Right atrium auricular region (tissue), 2 donors: ENCODE results near the gene RAD51B. TPM values are rescaled to one million over a fixed set of nuclear protein-coding genes. Genes with fewer than 3 reads are reported as not detected.

Source experiments
- DNase-seq: peaks from one replicate; pipeline ENCODE4 v3.0.0-alpha.2; 2019; ENCODE audit warnings: low spot score
- H3K27ac ChIP-seq, 2 donors: fragments of 200-600 bp; sonication (generic); 1 replicate in 1 of 2; 2 replicates in 1 of 2; pipeline ENCODE4 v1.5.1; 2016 to 2019
- H3K27me3 ChIP-seq, 2 donors: fragments of 200-600 bp; sonication (generic); one replicate each; pipeline versions ENCODE4 v1.5.1 to v1.6.0; 2017 to 2019
- H3K36me3 ChIP-seq: fragments of 200-600 bp; sonication (generic); one replicate; pipeline ENCODE4 v1.5.1; 2016
- H3K4me1 ChIP-seq, 2 donors: fragments of 200-600 bp; sonication (generic); one replicate each; pipeline versions ENCODE4 v1.5.1 to v1.6.0; 2017 to 2019
- H3K4me3 ChIP-seq, 2 donors: fragments of 200-600 bp; sonication (generic); 1 replicate in 1 of 2; 2 replicates in 1 of 2; pipeline ENCODE4 v1.5.1; 2017 to 2019; ENCODE audit warnings: mild to moderate bottlenecking in 1 of 2, moderate library complexity in 1 of 2
- H3K9me3 ChIP-seq, 2 donors: fragments of 200-600 bp; sonication (generic); one replicate each; pipeline ENCODE4 v1.5.1; 2019
- CTCF ChIP-seq, 2 donors: fragments of 200-600 bp; sonication (generic); IDR thresholded peaks; one replicate each; pipeline ENCODE4 v1.5.1; 2019; ENCODE audit warnings: antibody characterized with exemption in 2 of 2
- total RNA-seq, 2 donors: library from RNA; depleted of rRNA; stranded (reverse); fragments of >200 nt; gene quantifications; one replicate each; pipeline ENCODE4 v1.1.0, GENCODE V29; 2016

The RAD51B gene
- total RNA-seq, 2 donors from 2014 or later, result 1.2 to 1.5 TPM

- Histone ChIP-seq H3K27ac (no peak overlapping the region), H3K36me3 (no peaks in the 10 kb centered on the region), H3K27me3 (no peaks in the 10 kb centered on the region), H3K4me3 (no peak overlapping the region), H3K9me3 (no peaks in the 10 kb centered on the region), H3K4me1 (peaks cover 0 to 38% of the 10 kb centered on the region in 2 donors)
- DNase-seq, result no peak
- TF ChIP-seq CTCF (IDR thresholded peaks at IDR 0.05), result no peak
These were observed 872.2 kb downstream of the RAD51B start for GRCh38 chr14:68691792-68692118.

GRCh38 chr14:68692216-68692615 lies 872.6 kb downstream of the RAD51B start:
- H3K27me3 ChIP-seq, result no peaks in the 10 kb centered on the region
- no peaks in the 10 kb centered on the region for H3K36me3 ChIP-seq
- no peak overlapping the region for H3K4me3 ChIP-seq
- DNase-seq, result no peak
- no peak for TF ChIP-seq CTCF (IDR thresholded peaks at IDR 0.05)
- no peaks in the 10 kb centered on the region for H3K9me3 ChIP-seq
- H3K27ac ChIP-seq, result no peak overlapping the region
- peaks cover 0 to 38% of the 10 kb centered on the region in 2 donors for H3K4me1 ChIP-seq

- H3K4me1 ChIP-seq, result peaks cover 0 to 38% of the 10 kb centered on the region in 2 donors
These were observed 873.6 kb downstream of the RAD51B start for GRCh38 chr14:68692916-68693771.

GRCh38 chr14:68693926-68694325 lies 874.3 kb downstream of the RAD51B start:
- DNase-seq, result no peak
- Histone ChIP-seq H3K27ac (no peak overlapping the region), H3K4me1 (peaks cover 0 to 34% of the 10 kb centered on the region in 2 donors), H3K9me3 (no peaks in the 10 kb centered on the region), H3K27me3 (no peaks in the 10 kb centered on the region), H3K36me3 (no peaks in the 10 kb centered on the region), H3K4me3 (no peak overlapping the region)
- no peak for TF ChIP-seq CTCF (IDR thresholded peaks at IDR 0.05)

More at GRCh38 chr14:68692916-68693771, 873.6 kb downstream of the RAD51B start:
- Histone ChIP-seq H3K27ac (peak overlapping the region in 1 of 2 donors; percentile 22), H3K9me3 (no peaks in the 10 kb centered on the region), H3K27me3 (no peaks in the 10 kb centered on the region), H3K36me3 (no peaks in the 10 kb centered on the region), H3K4me3 (no peak overlapping the region)
- TF ChIP-seq CTCF (IDR thresholded peaks at IDR 0.05), result no peak
- no peak for DNase-seq

- H3K4me1 ChIP-seq, result peaks cover 0 to 27% of the 10 kb centered on the region in 2 donors
- no peaks in the 10 kb centered on the region for H3K9me3 ChIP-seq
- no peaks in the 10 kb centered on the region for H3K36me3 ChIP-seq
- DNase-seq, result no peak
- no peak overlapping the region for H3K4me3 ChIP-seq
- peak overlapping the region; percentile 1 to 16 for H3K27ac ChIP-seq
- no peaks in the 10 kb centered on the region for H3K27me3 ChIP-seq
- TF ChIP-seq CTCF (IDR thresholded peaks at IDR 0.05), result no peak
These were observed 875.1 kb downstream of the RAD51B start for GRCh38 chr14:68694516-68695235.
